ENCODE measurements around the gene HCN4.
"Not testable (repeated sequence)": the region's sequence is repeated elsewhere in the genome, so short reads cannot be mapped to it uniquely, and the experiment has no call there.

Gene HCN4

GRCh38 chr15:73368301-73369136 lies at the start of gene HCN4:
Gene HCN4 (minus strand): TSS chr15:73368958. CDS start chr15:73368270, 688 bp downstream.
- no peak for DNase-seq (ENCODE audit: low read depth)

GRCh38 chr15:73414876-73415275 lies 46.1 kb upstream of the HCN4 start:
- DNase-seq (ENCODE audit: low read depth): no peak

GRCh38 chr15:73403171-73403570 lies 34.4 kb upstream of the HCN4 start:
- no peak for DNase-seq (ENCODE audit: low read depth)

- not testable (repeated sequence) for DNase-seq (ENCODE audit: low read depth)
Measured at GRCh38 chr15:73400222-73400621, 31.5 kb upstream of the HCN4 start.

- DNase-seq (ENCODE audit: low read depth): no peak
Measured at GRCh38 chr15:73398861-73399260, 30.1 kb upstream of the HCN4 start.

- no peak for DNase-seq (ENCODE audit: low read depth)
Measured at GRCh38 chr15:73397461-73397860, 28.7 kb upstream of the HCN4 start.

DNA sequence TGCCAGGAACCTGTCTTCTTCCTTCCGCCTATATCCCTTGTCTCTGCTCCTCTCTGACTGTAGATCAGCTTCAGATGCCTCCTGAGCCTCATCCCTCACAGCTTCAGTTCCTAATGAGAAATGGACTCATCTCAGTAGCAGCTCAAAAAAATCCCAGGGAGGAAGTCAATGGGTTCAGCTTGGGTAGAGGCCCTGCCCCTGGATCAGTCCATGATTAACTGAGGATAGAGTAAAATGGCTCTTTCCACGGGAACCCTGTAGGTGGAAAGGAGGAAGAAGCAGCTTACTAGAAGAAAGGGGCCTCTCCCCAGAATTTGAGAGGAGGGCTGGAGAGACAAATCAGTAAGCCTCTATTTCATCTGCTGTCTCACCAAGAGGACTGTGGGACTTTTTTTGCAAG lies 26.9 kb upstream of the HCN4 start:
- no peak for DNase-seq (ENCODE audit: low read depth)

GRCh38 chr15:73394782-73395181 lies 26.0 kb upstream of the HCN4 start:
- DNase-seq (ENCODE audit: low read depth): no peak

DNA sequence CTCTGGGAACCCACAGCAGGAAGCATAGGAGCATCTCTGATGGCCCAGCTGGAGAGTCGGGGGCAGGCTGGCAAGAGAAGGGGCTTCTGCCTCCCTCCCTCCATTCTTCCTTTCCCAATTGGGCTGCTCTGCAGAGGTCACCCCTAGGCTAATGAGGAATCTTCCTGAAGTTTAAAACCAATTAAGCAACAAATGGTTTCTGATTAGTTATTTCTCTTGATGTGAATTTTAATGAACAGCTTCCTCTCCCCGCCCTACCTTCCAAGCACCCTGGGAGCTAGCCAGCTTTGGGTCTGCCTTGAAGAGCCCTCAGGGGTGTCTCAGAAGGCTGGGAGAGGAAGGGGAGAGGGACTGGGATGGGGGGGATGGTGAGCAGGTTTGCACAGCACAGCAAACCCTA lies 24.6 kb upstream of the HCN4 start:
- DNase-seq (ENCODE audit: low read depth): no peak

DNA sequence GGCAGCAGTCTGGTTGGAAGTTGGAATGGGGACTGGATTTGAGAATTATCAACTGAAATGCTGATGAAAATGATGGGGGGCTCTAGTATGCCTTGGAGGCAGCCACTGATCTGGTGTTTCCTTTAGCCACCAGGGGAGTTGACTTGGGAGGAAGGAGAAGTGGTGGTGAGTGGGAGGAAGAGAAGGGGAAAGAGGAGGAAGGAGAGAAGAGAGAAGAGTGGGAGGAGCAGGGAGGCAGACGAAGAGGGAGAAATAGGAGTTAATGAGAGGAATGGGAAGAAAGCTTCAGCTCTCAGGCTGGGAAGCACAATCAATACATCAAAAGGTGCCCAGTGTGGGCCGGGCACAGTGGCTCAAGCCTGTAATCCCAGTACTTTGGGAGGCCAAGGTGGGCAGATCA lies 23.3 kb upstream of the HCN4 start:
- DNase-seq (ENCODE audit: low read depth): no peak

DNA sequence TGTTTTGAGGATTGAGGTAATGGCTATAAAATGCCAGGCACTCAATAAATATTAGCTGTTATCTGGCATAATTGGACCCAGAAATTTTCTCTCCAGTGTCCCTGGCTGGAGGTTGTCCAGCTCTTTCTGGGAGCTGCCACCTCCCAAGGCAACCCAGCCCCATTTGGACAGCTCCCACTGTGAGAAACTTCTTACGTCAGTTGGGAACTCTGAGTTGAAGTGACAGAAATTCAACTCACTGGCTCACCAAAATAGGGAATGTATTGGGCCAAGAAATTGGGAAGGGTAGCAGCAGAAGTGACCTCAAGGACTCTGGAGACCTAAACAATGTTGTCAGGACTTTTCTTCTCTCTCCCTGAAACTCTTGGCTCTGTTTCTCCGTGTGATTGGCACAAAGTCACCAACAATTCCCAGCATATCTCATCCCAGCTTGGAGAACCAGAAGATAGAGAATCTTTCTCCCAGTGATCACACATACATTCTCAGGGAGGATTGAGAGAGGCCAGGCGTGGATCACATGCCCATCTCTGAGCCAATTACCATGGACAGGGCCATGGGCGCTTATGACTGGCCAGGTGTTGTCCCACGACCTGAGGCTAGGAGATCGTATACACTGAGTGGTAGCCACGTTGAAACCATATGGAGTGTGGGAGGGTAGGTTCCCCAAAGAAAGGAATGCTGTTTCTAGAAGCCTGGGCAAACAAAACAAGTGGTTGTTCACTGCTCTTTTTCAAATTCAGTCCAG lies 22.5 kb upstream of the HCN4 start:
- DNase-seq (ENCODE audit: low read depth): no peak

DNA sequence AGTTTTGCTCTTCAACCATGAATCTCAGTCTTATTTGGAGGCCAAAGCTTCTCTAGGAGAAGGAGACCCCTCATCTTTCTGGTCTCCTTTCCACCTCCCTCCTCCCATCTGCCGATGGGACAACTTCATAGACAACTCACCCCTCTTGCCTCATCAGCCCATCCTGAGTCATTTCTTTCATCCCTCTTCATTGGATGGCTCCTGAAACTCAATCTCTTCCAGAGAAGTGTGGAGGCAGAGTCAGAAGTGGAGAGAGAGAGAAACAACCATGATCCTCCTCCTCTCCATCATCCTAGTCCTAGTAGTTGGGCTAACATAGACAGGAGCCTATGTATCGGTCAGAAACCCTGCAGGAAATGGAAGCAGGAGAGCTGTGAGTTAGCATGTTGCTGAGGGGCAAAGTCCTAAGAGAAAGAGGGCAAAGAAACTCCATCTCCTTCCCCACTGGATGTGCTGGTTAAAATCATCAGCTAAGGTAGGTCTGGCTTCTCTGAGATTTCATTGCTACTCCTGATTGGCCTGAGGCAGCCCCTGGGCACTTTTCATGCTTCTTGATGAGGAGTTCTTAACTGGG lies 21.3 kb upstream of the HCN4 start:
- DNase-seq (ENCODE audit: low read depth): no peak

DNA sequence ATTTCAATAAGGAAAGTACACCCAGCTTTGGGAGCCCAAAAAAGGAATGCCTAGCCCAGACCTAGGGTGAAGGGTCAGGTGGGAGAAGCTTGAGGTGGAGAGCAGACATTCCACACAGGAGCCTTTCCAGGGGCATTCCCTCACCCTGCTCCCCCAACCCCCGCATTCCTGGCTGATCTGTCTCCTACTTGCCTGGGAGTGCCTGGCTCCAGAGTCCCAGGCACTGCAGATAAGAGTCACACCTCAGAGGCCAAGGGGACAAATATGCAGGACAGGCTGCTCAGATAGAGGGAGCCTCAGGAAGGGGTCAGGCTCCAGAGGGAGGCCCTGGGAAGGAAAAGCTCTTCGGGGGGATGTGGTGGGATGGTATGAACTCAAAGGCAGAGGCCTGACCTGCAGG lies 20.8 kb upstream of the HCN4 start:
- no peak for DNase-seq (ENCODE audit: low read depth)

DNA sequence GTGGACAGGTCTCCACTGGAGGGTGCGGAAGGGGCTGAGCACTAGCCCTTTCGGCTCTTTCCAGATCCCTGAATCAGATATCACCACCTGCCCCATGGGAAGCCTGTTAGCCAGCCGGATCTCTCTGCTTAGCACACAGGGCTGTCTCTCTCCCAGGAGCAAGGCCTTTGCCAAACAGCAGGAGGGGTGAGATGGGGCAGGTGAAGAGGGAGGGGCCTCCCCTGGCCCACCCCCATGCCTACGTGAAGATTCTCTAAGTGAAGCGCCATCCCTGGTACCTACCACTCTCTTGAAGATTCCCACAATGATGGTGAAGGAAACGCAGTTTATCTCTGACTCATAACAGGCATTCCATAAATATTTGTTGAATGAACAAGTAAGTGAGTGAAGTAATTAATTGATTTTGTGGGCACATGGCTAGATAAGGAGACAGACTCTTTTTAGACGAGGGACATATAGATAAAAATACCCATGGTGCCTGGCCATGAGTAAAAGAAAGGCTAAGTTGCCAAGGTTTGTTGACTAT lies 19.6 kb upstream of the HCN4 start:
- no peak for DNase-seq (ENCODE audit: low read depth)

DNA sequence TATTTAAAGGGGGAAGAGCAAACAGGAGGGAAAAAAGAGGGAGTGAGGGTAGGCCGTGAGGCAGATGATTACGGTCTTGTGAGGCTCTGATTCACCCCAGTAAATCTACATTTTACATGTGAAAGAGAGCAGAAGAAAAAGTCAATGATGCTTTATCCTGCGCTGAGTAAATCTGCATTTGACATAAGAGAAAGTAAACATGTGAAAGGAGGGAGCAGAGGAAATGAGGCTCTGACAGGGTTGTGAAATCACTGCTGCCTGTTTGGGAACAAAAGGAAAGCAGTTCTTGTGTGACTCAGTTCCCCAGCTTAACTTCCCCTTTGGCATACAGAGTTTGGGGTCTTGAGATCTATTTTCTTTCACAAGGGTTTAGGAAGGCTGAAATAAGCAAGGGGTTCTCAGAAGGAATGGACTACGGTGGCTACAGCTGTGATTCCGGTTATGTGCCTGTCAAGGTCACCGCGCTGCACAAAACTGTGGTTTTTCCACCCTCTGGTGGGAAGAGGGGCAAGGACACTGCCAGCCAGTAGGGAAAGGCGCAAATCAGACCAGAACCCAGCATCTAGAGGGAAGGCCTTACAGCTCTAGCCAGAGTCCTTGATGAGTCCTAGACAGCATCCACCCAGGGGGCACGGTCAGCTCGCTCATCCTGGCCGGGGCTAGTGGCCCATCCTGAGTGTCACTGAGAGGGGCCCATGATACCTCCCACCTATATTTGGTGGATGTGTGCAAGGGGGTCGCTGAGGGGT lies 18.9 kb upstream of the HCN4 start:
- no peak for DNase-seq (ENCODE audit: low read depth)

DNA sequence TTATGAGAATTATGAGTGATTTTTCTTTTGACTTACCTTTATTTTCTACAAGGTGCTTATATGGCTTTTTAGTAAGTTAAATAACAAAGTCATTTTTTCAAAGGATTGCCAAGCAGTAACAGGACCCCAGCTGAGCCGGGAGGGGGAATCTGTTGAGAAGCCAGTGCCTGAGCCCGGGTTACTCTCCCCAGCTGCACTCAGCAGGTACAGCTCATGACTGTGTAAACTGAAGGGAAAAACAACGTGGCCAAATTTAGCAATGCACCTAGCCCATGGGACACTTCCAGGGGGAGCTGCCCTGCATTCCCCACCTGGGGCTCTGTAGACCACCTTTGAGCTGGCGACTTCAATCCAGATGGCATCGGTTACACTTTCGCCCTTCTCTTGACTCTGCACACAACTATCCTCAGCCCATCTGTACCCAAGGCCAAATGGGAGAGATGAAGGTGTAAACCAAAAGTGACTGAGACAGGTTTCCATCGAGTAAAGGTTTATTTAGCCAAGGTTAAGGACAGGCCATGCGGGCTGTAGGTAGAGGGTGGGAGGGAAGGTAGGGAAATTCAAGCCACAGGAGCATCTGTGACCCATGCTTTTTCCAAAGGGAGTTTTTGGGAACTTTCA lies 18.2 kb upstream of the HCN4 start:
- DNase-seq (ENCODE audit: low read depth): no peak

GRCh38 chr15:73386238-73386637 lies 17.5 kb upstream of the HCN4 start:
- DNase-seq (ENCODE audit: low read depth): no peak

- no peak for DNase-seq (ENCODE audit: low read depth)
Measured at GRCh38 chr15:73385205-73385604, 16.4 kb upstream of the HCN4 start.

GRCh38 chr15:73383310-73384189 lies 14.8 kb upstream of the HCN4 start:
- DNase-seq (ENCODE audit: low read depth): no peak

GRCh38 chr15:73382115-73382514 lies 13.4 kb upstream of the HCN4 start:
- DNase-seq (ENCODE audit: low read depth): no peak

GRCh38 chr15:73380661-73381060 lies 11.9 kb upstream of the HCN4 start:
- DNase-seq (ENCODE audit: low read depth): no peak

Data from stimulated activated CD8-positive, alpha-beta memory T cell treated with anti-CD3 and anti-CD28 coated beads, Interleukin-15, amount 100 ng/mL, for 1 hour (primary cell).